Measurements from ENCODE around the gene FKBP4.

FKBP4 gene

DNA sequence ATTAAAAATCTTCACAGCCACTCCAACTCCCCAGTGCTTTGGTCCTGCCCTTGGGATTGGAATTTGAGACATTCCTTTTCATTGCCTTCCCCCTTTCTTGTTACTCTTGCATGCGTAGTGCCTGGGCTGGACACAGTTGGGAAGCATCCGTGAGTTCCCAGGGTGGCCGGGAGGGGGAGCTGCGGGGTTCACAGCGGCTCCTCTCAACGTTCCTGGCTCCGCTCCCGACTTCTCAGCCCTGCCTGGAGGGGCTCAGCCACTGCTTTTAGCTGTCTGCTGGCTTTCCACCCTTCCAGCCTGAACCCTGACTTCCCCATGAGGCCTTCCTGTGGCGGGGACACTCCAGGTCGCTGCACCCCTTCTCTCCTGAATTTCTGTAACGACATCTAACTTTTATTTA lies 58.9 kb downstream of the FKBP4 start:
- peak; percentile 29 for DNase-seq (ENCODE audit: low spot score)
